GM23338 (cell line): ENCODE measurements around the gene ETFA. TPM values are rescaled to one million over a fixed set of nuclear protein-coding genes. Genes with fewer than 3 reads are reported as not detected.
A peak's percentile ranks its signal among the peaks of the same experiment; 100 is the strongest.

Experiments used
- ATAC-seq: fragments of 200-7000 bp; cut with Tn5 transposase; 3 replicates; pipeline ENCODE4 v1.9.1; 2020
- DNase-seq: peaks from one replicate; pipeline ENCODE4 v3.0.0-alpha.2; 2015; ENCODE audit warnings: low spot score
- H2AFZ ChIP-seq: fragments of 200-600 bp; sonication (generic); 2 replicates; pipeline ENCODE4 v1.8.0; 2016; ENCODE audit warnings: antibody characterized with exemption, mild to moderate bottlenecking, moderate library complexity
- H3F3A ChIP-seq: fragments of 200-600 bp; sonication (generic); replicated peaks from 2 replicates; pipeline ENCODE4 v1.8.0; 2017; ENCODE audit warnings: antibody characterized with exemption, mixed run types, low read depth
- H3K27ac ChIP-seq: fragments of 200-600 bp; sonication (generic); 2 replicates; pipeline ENCODE4 v1.6.1; 2016; ENCODE audit warnings: low read depth
- H3K27me3 ChIP-seq: fragments of 200-600 bp; sonication (generic); 2 replicates; pipeline ENCODE4 v1.8.0; 2016; ENCODE audit warnings: mild to moderate bottlenecking, mixed run types, moderate library complexity; ENCODE audit not compliant: insufficient read depth
- H3K36me3 ChIP-seq: fragments of 200-600 bp; sonication (generic); 2 replicates; pipeline ENCODE4 v1.8.0; 2016; ENCODE audit warnings: mild to moderate bottlenecking; ENCODE audit not compliant: insufficient read depth
- H3K4me1 ChIP-seq: fragments of 200-600 bp; sonication (generic); 2 replicates; pipeline ENCODE4 v1.8.0; 2016; ENCODE audit warnings: mild to moderate bottlenecking, moderate library complexity; ENCODE audit not compliant: insufficient read depth
- H3K4me2 ChIP-seq: fragments of 200-600 bp; sonication (generic); 2 replicates; pipeline ENCODE4 v1.7.1; 2017; ENCODE audit warnings: mixed run types
- H3K4me3 ChIP-seq: fragments of 200-600 bp; sonication (generic); 2 replicates; pipeline ENCODE4 v1.6.1; 2016; ENCODE audit warnings: mixed run types
- H3K79me2 ChIP-seq: fragments of 200-600 bp; sonication (generic); replicated peaks from 2 replicates; pipeline ENCODE4 v1.8.0; 2017; ENCODE audit warnings: mild to moderate bottlenecking; ENCODE audit not compliant: insufficient read depth
- H3K9me2 ChIP-seq: fragments of 200-600 bp; sonication (generic); 2 replicates; pipeline ENCODE4 v1.8.0; 2017; ENCODE audit not compliant: insufficient read depth
- H4K20me1 ChIP-seq: fragments of 200-600 bp; sonication (generic); replicated peaks from 2 replicates; pipeline ENCODE4 v1.8.0; 2017; ENCODE audit warnings: mild to moderate bottlenecking; ENCODE audit not compliant: insufficient read depth
- H3K27ac Mint-ChIP-seq: 2 replicates; pipeline ENCODE4 v1.8.0; 2020; ENCODE audit warnings: inconsistent platforms, mild to moderate bottlenecking, moderate library complexity, mixed read lengths
- H3K27me3 Mint-ChIP-seq: 3 replicates; pipeline ENCODE4 v1.8.0; 2022; ENCODE audit warnings: low read depth, mild to moderate bottlenecking, moderate library complexity, mixed read lengths, inconsistent platforms; ENCODE audit not compliant: insufficient read depth, poor library complexity
- H3K36me3 Mint-ChIP-seq: 3 replicates; pipeline ENCODE4 v1.8.0; 2021; ENCODE audit warnings: low read depth, mild to moderate bottlenecking, inconsistent platforms, moderate library complexity, mixed read lengths
- H3K4me1 Mint-ChIP-seq: 3 replicates; pipeline ENCODE4 v1.8.0; 2020; ENCODE audit warnings: mild to moderate bottlenecking, inconsistent platforms, mixed read lengths
- H3K4me3 Mint-ChIP-seq: 3 replicates; pipeline ENCODE4 v1.8.0; 2021; ENCODE audit warnings: moderate library complexity, mild to moderate bottlenecking, inconsistent platforms, mixed read lengths
- H3K9me3 Mint-ChIP-seq: 3 replicates; pipeline ENCODE4 v1.8.0; 2020; ENCODE audit warnings: moderate library complexity, mild to moderate bottlenecking, inconsistent platforms, mixed read lengths
- CREB1 ChIP-seq: fragments of 250-450 bp; sonication (Bioruptor Pico); IDR thresholded peaks from 2 replicates; pipeline ENCODE4 v1.5.0; 2020; ENCODE audit warnings: low read depth, mild to moderate bottlenecking, moderate library complexity
- CTCF ChIP-seq, 2 experiments: fragments of 200-600 bp in 1 of 2; sonication (generic) in 1 of 2; conservative IDR thresholded peaks; 2 replicates each; pipeline versions ENCODE4 v1.5.1 to v1.6.1; 2016 to 2017; ENCODE audit warnings: antibody characterized with exemption in 2 of 2, low read depth in 2 of 2, mild to moderate bottlenecking in 2 of 2, moderate library complexity in 1 of 2
- ETS1 ChIP-seq: IDR thresholded peaks from 2 replicates; pipeline ENCODE4 v1.6.1; 2016; ENCODE audit warnings: antibody characterized with exemption
- EZH2 ChIP-seq: fragments of 200-600 bp; sonication (generic); IDR thresholded peaks from one replicate; pipeline ENCODE4 v1.8.0; 2017; ENCODE audit warnings: antibody characterized with exemption, mild to moderate bottlenecking, low read depth; ENCODE audit not compliant: unreplicated experiment
- EZH2phosphoT487 ChIP-seq: fragments of 200-600 bp; sonication (generic); IDR thresholded peaks from one replicate; pipeline ENCODE4 v1.8.1; 2018; ENCODE audit warnings: antibody characterized with exemption; ENCODE audit not compliant: unreplicated experiment
- REST ChIP-seq: IDR thresholded peaks from one replicate; pipeline ENCODE4 v1.6.1; 2018; ENCODE audit warnings: antibody characterized with exemption; ENCODE audit not compliant: unreplicated experiment
- STAT1 ChIP-seq: IDR thresholded peaks from one replicate; pipeline ENCODE4 v1.6.1; 2016; ENCODE audit warnings: antibody characterized with exemption; ENCODE audit not compliant: unreplicated experiment
- ZNF114 ChIP-seq: fragments of 250-450 bp; sonication (Bioruptor Pico); IDR thresholded peaks from 2 replicates; pipeline ENCODE4 v1.5.0; 2020; ENCODE audit warnings: mild to moderate bottlenecking, moderate library complexity
- ZNF331 ChIP-seq: fragments of 250-450 bp; sonication (Bioruptor Pico); IDR thresholded peaks from 2 replicates; pipeline ENCODE4 v1.5.0; 2020; ENCODE audit warnings: low read depth, mild to moderate bottlenecking, moderate library complexity
- polyA plus RNA-seq: library from polyadenylated mRNA; unstranded; fragments of >200 nt; fragmentation: Nextera tagmentation; extraction: Ambion mirVana; gene quantifications from 2 replicates; pipeline ENCODE4 v1.2.1, GENCODE V29; 2016
- total RNA-seq: library from RNA; depleted of rRNA; stranded (reverse); fragments of >200 nt; shearing (Covaris generic); gene quantifications from 2 replicates; pipeline ENCODE4 v1.2.3, GENCODE V29; 2014

ETFA gene
- total and polyA plus RNA-seq, 2 experiments from 2014 or later = 52.9 to 69.1 TPM

GRCh38 chr15:76344893-76345582 lies 33.8 kb upstream of the ETFA start:
- H3K36me3 ChIP-seq = no peaks in the 10 kb centered on the region
- Mint-ChIP-seq H3K4me1 (peaks cover 32% of the 10 kb centered on the region), H3K9me3 (peaks cover 8% of the 10 kb centered on the region; the same call in 2 of the 3 replicates), H3K27me3 (peaks cover 87% of the 10 kb centered on the region), H3K27ac (no peak overlapping the region), H3K36me3 (no peaks in the 10 kb centered on the region; the same call in 2 of the 3 replicates), H3K4me3 (peak overlapping the region; percentile 68)
- no peaks in the 10 kb centered on the region for H3K9me2 ChIP-seq
- peaks cover 100% of the 10 kb centered on the region for H3K27me3 ChIP-seq
- DNase-seq (no peak), ATAC-seq (no peak)
- H3K4me2 ChIP-seq = peak overlapping the region; percentile 91
- H3K79me2 ChIP-seq = no peaks in the 10 kb centered on the region
- H3K27ac ChIP-seq = no peak overlapping the region
- peaks cover 26% of the 10 kb centered on the region for H4K20me1 ChIP-seq
- H3F3A ChIP-seq = peaks cover 4% of the 10 kb centered on the region
- no peak overlapping the region for H2AFZ ChIP-seq
- peak overlapping the region; percentile 68 for H3K4me3 ChIP-seq
- TF ChIP-seq EZH2 (peak; percentile 61), ZNF331 (no peak)
- peaks cover 39% of the 10 kb centered on the region for H3K4me1 ChIP-seq

- Histone ChIP-seq H3K9me2 (no peaks in the 10 kb centered on the region), H4K20me1 (peaks cover 32% of the 10 kb centered on the region), H3K36me3 (no peaks in the 10 kb centered on the region), H3F3A (peaks cover 4% of the 10 kb centered on the region), H2AFZ (no peak overlapping the region), H3K4me2 (peak overlapping the region; percentile 68), H3K27me3 (peaks cover 100% of the 10 kb centered on the region), H3K4me3 (peak overlapping the region; percentile 41), H3K79me2 (no peaks in the 10 kb centered on the region), H3K27ac (no peak overlapping the region), H3K4me1 (peaks cover 54% of the 10 kb centered on the region)
- TF ChIP-seq EZH2 = peak; percentile 87
- no peak for TF ChIP-seq ZNF114 (CRISPR knock-in tag)
- no peak for TF ChIP-seq ZNF331
- peak; percentile 75 for TF ChIP-seq EZH2phosphoT487
- no peak for ATAC-seq
- Mint-ChIP-seq H3K9me3 (peaks cover 8% of the 10 kb centered on the region), H3K27me3 (peaks cover 94% of the 10 kb centered on the region), H3K4me3 (peak overlapping the region; percentile 17; the same call in 1 of the 3 replicates), H3K27ac (no peak overlapping the region), H3K36me3 (peaks cover 2% of the 10 kb centered on the region; the same call in 1 of the 3 replicates), H3K4me1 (peaks cover 43% of the 10 kb centered on the region)
- DNase-seq = no peak
Measured at GRCh38 chr15:76343313-76343996, 32.2 kb upstream of the ETFA start.

- H3F3A ChIP-seq = peaks cover 4% of the 10 kb centered on the region
- H3K4me1 Mint-ChIP-seq = peaks cover 39% of the 10 kb centered on the region
- H2AFZ ChIP-seq = no peak overlapping the region
- peaks cover 48% of the 10 kb centered on the region for H3K4me1 ChIP-seq
- no peak overlapping the region for H3K27ac Mint-ChIP-seq
- H3K4me3 Mint-ChIP-seq = peak overlapping the region; percentile 68; the same call in 2 of the 3 replicates
- no peaks in the 10 kb centered on the region for H3K9me2 ChIP-seq
- peak overlapping the region; percentile 68 for H3K4me2 ChIP-seq
- H3K79me2 ChIP-seq = no peaks in the 10 kb centered on the region
- H3K27me3 Mint-ChIP-seq = peaks cover 93% of the 10 kb centered on the region
- no peaks in the 10 kb centered on the region for H3K36me3 ChIP-seq
- DNase-seq = peak; percentile 84
- peak overlapping the region; percentile 50; the same call in 1 of the 2 replicates for H3K4me3 ChIP-seq
- peaks cover 8% of the 10 kb centered on the region for H3K9me3 Mint-ChIP-seq
- peaks cover 28% of the 10 kb centered on the region for H4K20me1 ChIP-seq
- peak; percentile 4 for ATAC-seq
- no peak overlapping the region for H3K27ac ChIP-seq
- H3K36me3 Mint-ChIP-seq = peaks cover 2% of the 10 kb centered on the region; the same call in 1 of the 3 replicates
- H3K27me3 ChIP-seq = peaks cover 100% of the 10 kb centered on the region
- no peak for TF ChIP-seq CREB1 (CRISPR knock-in tag)
- no peak for TF ChIP-seq ETS1
- no peak for TF ChIP-seq ZNF114 (CRISPR knock-in tag)
- no peak for TF ChIP-seq STAT1
- TF ChIP-seq CTCF (conservative IDR thresholded peaks at IDR 0.05; ENCODE audit: low read depth in 2 of 2) = no peak
- peak; percentile 84 for TF ChIP-seq EZH2phosphoT487
- no peak for TF ChIP-seq REST
Measured at GRCh38 chr15:76342382-76343201, 31.3 kb upstream of the ETFA start.
